ENCODE results near the gene STK17A.
A peak's percentile ranks its signal among the peaks of the same experiment; 100 is the strongest.

Gene STK17A

GRCh38 chr7:43582503-43583423, at the start of gene STK17A:
Gene STK17A (plus strand): TSS chr7:43583108. CDS start chr7:43583244, 136 bp downstream.
- peak; percentile 85 to 95 for DNase-seq

GRCh38 chr7:43533801-43534479, 49.0 kb upstream of the STK17A start:
- no peak for DNase-seq

GRCh38 chr7:43535031-43535451, 47.9 kb upstream of the STK17A start:
- DNase-seq, result no peak

GRCh38 chr7:43535810-43536585, 46.9 kb upstream of the STK17A start:
- peak in 1 of 2 experiments; percentile 2 for DNase-seq

GRCh38 chr7:43536773-43537172, 46.1 kb upstream of the STK17A start:
- DNase-seq, result no peak

- no peak for DNase-seq
Observed at GRCh38 chr7:43537765-43538403, 45.0 kb upstream of the STK17A start.

GRCh38 chr7:43538404-43538771, 44.5 kb upstream of the STK17A start:
- DNase-seq, result no peak

- no peak for DNase-seq
Observed at GRCh38 chr7:43540471-43540870, 42.4 kb upstream of the STK17A start.

- no peak for DNase-seq
Observed at GRCh38 chr7:43542716-43543115, 40.2 kb upstream of the STK17A start.

GRCh38 chr7:43546231-43546630, 36.7 kb upstream of the STK17A start:
- DNase-seq, result no peak

GRCh38 chr7:43550427-43550826, 32.5 kb upstream of the STK17A start:
- no peak for DNase-seq

- no peak for DNase-seq
Observed at GRCh38 chr7:43552122-43552521, 30.8 kb upstream of the STK17A start.

- DNase-seq, result no peak
Observed at GRCh38 chr7:43553999-43554398, 28.9 kb upstream of the STK17A start.

GRCh38 chr7:43554423-43554822, 28.5 kb upstream of the STK17A start:
- DNase-seq, result no peak

GRCh38 chr7:43557831-43558495, 24.9 kb upstream of the STK17A start:
- DNase-seq, result no peak

GRCh38 chr7:43559171-43559945, 23.6 kb upstream of the STK17A start:
- DNase-seq, result no peak

- no peak for DNase-seq
Observed at GRCh38 chr7:43559946-43560335, 23.0 kb upstream of the STK17A start.

GRCh38 chr7:43560742-43561330, 22.1 kb upstream of the STK17A start:
- DNase-seq, result no peak

GRCh38 chr7:43562383-43562782, 20.5 kb upstream of the STK17A start:
- DNase-seq, result no peak

- DNase-seq, result no peak
Observed at GRCh38 chr7:43565786-43566185, 17.1 kb upstream of the STK17A start.

GRCh38 chr7:43568529-43568928, 14.4 kb upstream of the STK17A start:
- DNase-seq, result no peak

Data from NCI-H526 (cell line).